ENCODE results near the gene SMLR1. TPM values are rescaled to one million over a fixed set of nuclear protein-coding genes. Genes with fewer than 3 reads are reported as not detected.

SMLR1 gene
- total RNA-seq, 2 donors from 2014 or later, result not detected

DNA sequence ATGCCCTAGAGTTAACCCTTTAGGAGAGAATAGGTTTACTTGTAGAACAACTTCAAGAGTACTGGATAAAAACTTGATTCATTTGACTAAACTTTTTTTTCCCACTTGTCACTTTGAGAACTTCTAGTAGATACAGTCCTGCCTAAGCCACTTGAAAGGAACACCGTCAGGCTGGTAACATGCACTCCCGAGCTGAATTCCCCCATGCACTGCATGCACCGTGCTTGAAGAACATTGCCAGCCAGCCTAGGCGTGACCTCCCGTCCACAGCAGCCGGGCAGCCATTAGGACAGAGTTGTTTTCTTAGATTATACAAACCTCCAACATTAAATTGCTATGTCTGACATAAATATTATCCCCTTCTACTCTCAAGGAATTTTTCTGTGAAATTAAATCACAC, 52.6 kb downstream of the SMLR1 start:
- H3K27me3 ChIP-seq, result no peaks in the 10 kb centered on the region
- no peak for DNase-seq
- no peaks in the 10 kb centered on the region for H3K9me3 ChIP-seq
- no peak overlapping the region for H3K4me3 ChIP-seq
- TF ChIP-seq, protein P1, sequence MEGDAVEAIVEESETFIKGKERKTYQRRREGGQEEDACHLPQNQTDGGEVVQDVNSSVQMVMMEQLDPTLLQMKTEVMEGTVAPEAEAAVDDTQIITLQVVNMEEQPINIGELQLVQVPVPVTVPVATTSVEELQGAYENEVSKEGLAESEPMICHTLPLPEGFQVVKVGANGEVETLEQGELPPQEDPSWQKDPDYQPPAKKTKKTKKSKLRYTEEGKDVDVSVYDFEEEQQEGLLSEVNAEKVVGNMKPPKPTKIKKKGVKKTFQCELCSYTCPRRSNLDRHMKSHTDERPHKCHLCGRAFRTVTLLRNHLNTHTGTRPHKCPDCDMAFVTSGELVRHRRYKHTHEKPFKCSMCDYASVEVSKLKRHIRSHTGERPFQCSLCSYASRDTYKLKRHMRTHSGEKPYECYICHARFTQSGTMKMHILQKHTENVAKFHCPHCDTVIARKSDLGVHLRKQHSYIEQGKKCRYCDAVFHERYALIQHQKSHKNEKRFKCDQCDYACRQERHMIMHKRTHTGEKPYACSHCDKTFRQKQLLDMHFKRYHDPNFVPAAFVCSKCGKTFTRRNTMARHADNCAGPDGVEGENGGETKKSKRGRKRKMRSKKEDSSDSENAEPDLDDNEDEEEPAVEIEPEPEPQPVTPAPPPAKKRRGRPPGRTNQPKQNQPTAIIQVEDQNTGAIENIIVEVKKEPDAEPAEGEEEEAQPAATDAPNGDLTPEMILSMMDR (IDR thresholded peaks at IDR 0.05), result no peak
- intact Hi-C loops (cut with DNase I), result loop anchor here (10.0 kb wide), 1 partner anchor 655 kb away; no protein-coding TSS in a partner anchor
- no peaks in the 10 kb centered on the region for H3K4me1 ChIP-seq
- no peaks in the 10 kb centered on the region for H3K36me3 ChIP-seq
- no peak overlapping the region for H3K9ac ChIP-seq (ENCODE audit: low read depth in 2 of 2, low read length in 2 of 2)
- H3K27ac ChIP-seq, result no peak overlapping the region

DNA sequence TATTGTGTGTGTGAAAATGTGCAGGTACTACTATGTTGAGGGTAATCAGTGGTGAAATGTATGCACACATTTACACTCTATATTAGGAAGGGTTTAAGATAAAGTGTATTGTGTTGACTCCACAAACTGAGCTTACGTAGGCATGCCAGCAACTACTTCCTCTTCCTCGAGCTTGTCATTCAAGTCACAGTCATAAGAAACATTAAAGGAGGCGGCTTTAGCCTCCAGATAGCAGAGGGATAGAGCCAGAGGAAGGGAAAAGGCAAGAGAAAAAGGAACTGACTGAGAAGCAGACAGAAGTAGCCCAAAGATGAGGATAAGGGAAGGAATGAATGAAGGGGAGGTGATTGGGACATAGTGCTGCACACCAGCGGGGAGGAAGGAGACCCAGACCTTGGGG, 55.2 kb downstream of the SMLR1 start:
- no peaks in the 10 kb centered on the region for H3K4me1 ChIP-seq
- no peaks in the 10 kb centered on the region for H3K27me3 ChIP-seq

DNA sequence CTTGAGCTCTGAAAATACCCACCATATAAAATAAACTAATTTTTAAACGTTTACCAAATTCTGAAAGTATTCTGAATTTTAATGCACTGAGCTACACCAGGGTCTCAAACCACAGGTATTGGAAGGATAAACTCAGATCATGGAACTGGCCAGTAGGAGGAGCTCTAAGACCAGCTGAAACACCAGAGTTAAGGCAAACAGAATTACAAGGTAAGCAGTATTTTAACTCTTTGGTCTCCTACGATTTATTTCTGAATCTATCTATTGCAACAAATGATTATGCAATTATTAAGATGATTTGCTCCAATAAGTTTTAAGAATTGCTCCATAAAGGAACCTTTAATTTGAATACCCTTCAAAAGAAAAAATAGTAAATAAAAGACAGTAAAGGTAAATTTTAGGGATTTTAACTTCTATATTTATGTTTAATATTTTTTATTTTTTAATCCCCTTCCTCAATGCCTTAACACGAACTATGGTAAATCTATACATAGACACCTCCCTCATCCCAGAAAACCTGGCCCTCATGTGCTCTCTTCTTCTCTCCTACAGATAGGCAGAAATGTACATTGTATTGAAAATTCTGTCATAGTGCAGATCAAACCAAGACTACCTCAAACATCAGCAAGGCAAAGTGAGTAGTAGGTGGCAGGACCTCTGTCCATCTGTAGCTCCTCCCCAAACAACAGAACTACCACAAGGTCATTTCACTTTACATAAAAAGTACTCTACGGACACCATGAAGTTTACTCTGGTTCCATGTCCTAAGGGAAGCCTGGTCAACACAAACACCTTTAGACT, 58.4 kb downstream of the SMLR1 start:
- Histone ChIP-seq H3K4me1 (no peaks in the 10 kb centered on the region), H3K27ac (no peak overlapping the region), H3K27me3 (no peaks in the 10 kb centered on the region), H3K9ac (ENCODE audit: low read depth in 2 of 2, low read length in 2 of 2) (no peak overlapping the region), H3K36me3 (no peaks in the 10 kb centered on the region), H3K4me3 (no peak overlapping the region), H3K9me3 (no peaks in the 10 kb centered on the region)
- TF ChIP-seq, protein P1 (IDR thresholded peaks at IDR 0.05), result peak; percentile 85
- intact Hi-C loops (cut with DNase I), result loop anchor here (2.0 to 10.0 kb wide), 2 partner anchors 231 to 649 kb away; no protein-coding TSS in a partner anchor
- peak; percentile 83 for DNase-seq

More for the DNA sequence above, 55.2 kb downstream of the SMLR1 start:
- no peaks in the 10 kb centered on the region for H3K36me3 ChIP-seq
- H3K9ac ChIP-seq (ENCODE audit: low read depth in 2 of 2, low read length in 2 of 2), result no peak overlapping the region
- H3K27ac ChIP-seq, result no peak overlapping the region
- DNase-seq, result no peak
- TF ChIP-seq, protein P1 (IDR thresholded peaks at IDR 0.05), result no peak
- H3K9me3 ChIP-seq, result no peaks in the 10 kb centered on the region
- intact Hi-C loops (cut with DNase I), result loop anchor here (10.0 kb wide), 1 partner anchor 652 kb away; no protein-coding TSS in a partner anchor
- H3K4me3 ChIP-seq, result no peak overlapping the region

Other genes with a start within 250 kb of the SMLR1 start
- 100 to 1,000 TPM; 106 to 113 TPM for gene EPB41L2, start 235.8 kb downstream of the SMLR1 start, total RNA-seq